ENCODE results near the gene LAMB1.

The LAMB1 gene

GRCh38 chr7:107943018-107943417, 59.9 kb downstream of the LAMB1 start:
- H3K27ac ChIP-seq, result no peak overlapping the region
- CTCF ChIA-PET, result no interaction called here
- POLR2A ChIA-PET (ENCODE audit: low non-redundant PET), result no interaction called here
- TF ChIP-seq, protein P1, sequence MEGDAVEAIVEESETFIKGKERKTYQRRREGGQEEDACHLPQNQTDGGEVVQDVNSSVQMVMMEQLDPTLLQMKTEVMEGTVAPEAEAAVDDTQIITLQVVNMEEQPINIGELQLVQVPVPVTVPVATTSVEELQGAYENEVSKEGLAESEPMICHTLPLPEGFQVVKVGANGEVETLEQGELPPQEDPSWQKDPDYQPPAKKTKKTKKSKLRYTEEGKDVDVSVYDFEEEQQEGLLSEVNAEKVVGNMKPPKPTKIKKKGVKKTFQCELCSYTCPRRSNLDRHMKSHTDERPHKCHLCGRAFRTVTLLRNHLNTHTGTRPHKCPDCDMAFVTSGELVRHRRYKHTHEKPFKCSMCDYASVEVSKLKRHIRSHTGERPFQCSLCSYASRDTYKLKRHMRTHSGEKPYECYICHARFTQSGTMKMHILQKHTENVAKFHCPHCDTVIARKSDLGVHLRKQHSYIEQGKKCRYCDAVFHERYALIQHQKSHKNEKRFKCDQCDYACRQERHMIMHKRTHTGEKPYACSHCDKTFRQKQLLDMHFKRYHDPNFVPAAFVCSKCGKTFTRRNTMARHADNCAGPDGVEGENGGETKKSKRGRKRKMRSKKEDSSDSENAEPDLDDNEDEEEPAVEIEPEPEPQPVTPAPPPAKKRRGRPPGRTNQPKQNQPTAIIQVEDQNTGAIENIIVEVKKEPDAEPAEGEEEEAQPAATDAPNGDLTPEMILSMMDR (conservative IDR thresholded peaks at IDR 0.05; ENCODE audit: low read depth), result no peak
- DNase-seq (ENCODE audit: low spot score), result no peak

GRCh38 chr7:107940951-107941350, 62.0 kb downstream of the LAMB1 start:
- no peak overlapping the region for H3K27ac ChIP-seq
- ChIA-PET CTCF (no interaction called here), POLR2A (ENCODE audit: low non-redundant PET) (no interaction called here)

GRCh38 chr7:107939573-107940489, 63.1 kb downstream of the LAMB1 start:
- ChIA-PET CTCF (no interaction called here), POLR2A (ENCODE audit: low non-redundant PET) (no interaction called here)
- TF ChIP-seq, protein P1 (conservative IDR thresholded peaks at IDR 0.05; ENCODE audit: low read depth), result no peak
- no peak for DNase-seq (ENCODE audit: low spot score)
- peak overlapping the region; percentile 58 for H3K27ac ChIP-seq

More at GRCh38 chr7:107940951-107941350, 62.0 kb downstream of the LAMB1 start:
- DNase-seq (ENCODE audit: low spot score), result no peak
- TF ChIP-seq, protein P1 (conservative IDR thresholded peaks at IDR 0.05; ENCODE audit: low read depth), result no peak

GRCh38 chr7:107938456-107939250, 64.3 kb downstream of the LAMB1 start:
- TF ChIP-seq, protein P1 (conservative IDR thresholded peaks at IDR 0.05; ENCODE audit: low read depth), result no peak
- CTCF ChIA-PET, result interaction anchor here (0.5 kb wide), 1 partner anchor 77 kb away, joined by 3 read pairs; no protein-coding TSS in a partner anchor
- no peak overlapping the region for H3K27ac ChIP-seq
- POLR2A ChIA-PET (ENCODE audit: low non-redundant PET), result no interaction called here
- DNase-seq (ENCODE audit: low spot score), result no peak

- no peak overlapping the region for H3K27ac ChIP-seq
- POLR2A ChIA-PET (ENCODE audit: low non-redundant PET), result no interaction called here
- TF ChIP-seq, protein P1 (conservative IDR thresholded peaks at IDR 0.05; ENCODE audit: low read depth), result no peak
- CTCF ChIA-PET, result no interaction called here
- peak; percentile 21 for DNase-seq (ENCODE audit: low spot score)
Measured at GRCh38 chr7:107937531-107937930, 65.4 kb downstream of the LAMB1 start.

GRCh38 chr7:107936312-107936711, 66.6 kb downstream of the LAMB1 start:
- POLR2A ChIA-PET (ENCODE audit: low non-redundant PET), result no interaction called here

More at GRCh38 chr7:107936312-107936711, 66.6 kb downstream of the LAMB1 start:
- TF ChIP-seq, protein P1 (conservative IDR thresholded peaks at IDR 0.05; ENCODE audit: low read depth), result no peak
- CTCF ChIA-PET, result interaction anchor here (0.6 kb wide), 1 partner anchor 67 kb away, joined by 3 read pairs; no protein-coding TSS in a partner anchor
- no peak for DNase-seq (ENCODE audit: low spot score)
- H3K27ac ChIP-seq, result no peak overlapping the region

All from RWPE1 (cell line).